H1 (cell line): ENCODE data around the gene UMPS. TPM values are rescaled to one million over a fixed set of nuclear protein-coding genes. Genes with fewer than 3 reads are reported as not detected.

Experiments used
- CTCF ChIA-PET: fragments of 300-600 bp; sonication (Branson Sonifier 250); formaldehyde crosslinking; loops from one replicate; lab custom pipeline; 2021; ENCODE audit not compliant: partially characterized antibody; lab: Charles Lee
- POLR2A ChIA-PET: fragments of 300-600 bp; sonication (Branson Sonifier 250); formaldehyde crosslinking; loops from one replicate; lab custom pipeline; 2021; ENCODE audit warnings: inconsistent platforms; ENCODE audit not compliant: partially characterized antibody; lab: Charles Lee
- DNase-seq, 2 experiments: peaks; one replicate each; pipeline versions ENCODE4 v3.0.0 to v3.0.0-alpha.2; 2010 to 2022; ENCODE audit warnings: low spot score in 2 of 2, low read depth in 1 of 2, mixed read lengths in 1 of 2
- FAIRE-seq: peaks from 2 replicates; lab custom pipeline; 2011; peaks lifted over from hg19 to GRCh38; lab: Jason Lieb, UNC
- H2AFZ ChIP-seq: 2 replicates; pipeline ENCODE4 v1.8.1; 2012; ENCODE audit warnings: low read length, inconsistent platforms
- H2AK5ac ChIP-seq: 2 replicates; pipeline ENCODE4 v1.6.1; 2013; ENCODE audit warnings: low read depth, low read length
- H2BK120ac ChIP-seq: replicated peaks from 2 replicates; pipeline ENCODE3; 2013; ENCODE audit warnings: low read depth, low read length, inconsistent platforms
- H2BK12ac ChIP-seq: 2 replicates; pipeline ENCODE4 v1.6.1; 2013; ENCODE audit warnings: low read depth, low read length
- H2BK15ac ChIP-seq: 2 replicates; pipeline ENCODE4 v1.6.1; 2013; ENCODE audit warnings: low read length
- H2BK20ac ChIP-seq: 2 replicates; pipeline ENCODE4 v1.6.1; 2013; ENCODE audit warnings: low read length
- H2BK5ac ChIP-seq: 2 replicates; pipeline ENCODE4 v1.6.1; 2013; ENCODE audit warnings: low read depth, low read length
- H3K14ac ChIP-seq: 2 replicates; pipeline ENCODE4 v1.6.1; 2013; ENCODE audit warnings: inconsistent platforms; ENCODE audit not compliant: insufficient read length
- H3K18ac ChIP-seq: 2 replicates; pipeline ENCODE4 v1.6.1; 2013; ENCODE audit warnings: low read length; ENCODE audit errors: extremely low read depth
- H3K23ac ChIP-seq: 2 replicates; pipeline ENCODE4 v1.6.1; 2013; ENCODE audit warnings: inconsistent platforms; ENCODE audit not compliant: insufficient read length
- H3K23me2 ChIP-seq: 2 replicates; pipeline ENCODE4 v1.6.1; 2013; ENCODE audit warnings: low read depth, low read length
- H3K27ac ChIP-seq: 2 replicates; pipeline ENCODE4 v1.6.1; 2011; ENCODE audit warnings: low read depth, low read length, inconsistent platforms
- H3K27me3 ChIP-seq, 4 experiments: replicated peaks in 1 of 4; 1 replicate in 1 of 4; 2 replicates in 3 of 4; pipeline versions ENCODE4 v1.6.1 to v1.8.1; 2011 to 2013; ENCODE audit warnings: low read length in 3 of 4, mild to moderate bottlenecking in 3 of 4, inconsistent platforms in 2 of 4, mixed read lengths in 2 of 4, moderate library complexity in 1 of 4; ENCODE audit not compliant: control insufficient read depth in 3 of 4, insufficient read depth in 3 of 4; ENCODE audit errors: extremely low read depth in 1 of 4
- H3K36me3 ChIP-seq, 4 experiments: 2 replicates each; pipeline versions ENCODE4 v1.6.1 to v1.8.1; 2011 to 2013; ENCODE audit warnings: mild to moderate bottlenecking in 4 of 4, low read length in 3 of 4, moderate library complexity in 2 of 4, control low read depth in 1 of 4, inconsistent platforms in 1 of 4; ENCODE audit not compliant: insufficient read depth in 4 of 4, control insufficient read depth in 2 of 4
- H3K4ac ChIP-seq: replicated peaks from 2 replicates; pipeline ENCODE3; 2013; ENCODE audit warnings: low read length, low read depth, mixed read lengths, inconsistent platforms; ENCODE audit not compliant: insufficient read length
- H3K4me1 ChIP-seq, 4 experiments: replicated peaks in 1 of 4; 1 replicate in 1 of 4; 2 replicates in 3 of 4; pipeline versions ENCODE4 v1.6.1 to v1.8.1; 2011 to 2013; ENCODE audit warnings: low read length in 3 of 4, inconsistent platforms in 2 of 4, mixed read lengths in 1 of 4; ENCODE audit not compliant: insufficient read depth in 4 of 4, control insufficient read depth in 3 of 4
- H3K4me2 ChIP-seq, 2 experiments: 2 replicates each; pipeline versions ENCODE4 v1.6.1 to v1.8.1; 2011 to 2013; ENCODE audit warnings: low read depth in 2 of 2, low read length in 2 of 2, control low read depth in 1 of 2, inconsistent platforms in 1 of 2, mild to moderate bottlenecking in 1 of 2; ENCODE audit not compliant: insufficient read depth in 1 of 2
- H3K4me3 ChIP-seq, 4 experiments: fragments of 200-600, 300-600 bp in 1 of 4; sonication (generic), shearing (Covaris generic), sonication (Bioruptor Twin) in 1 of 4; 2 replicates each; pipeline versions ENCODE4 v1.5.1 to v1.8.1; 2011 to 2016; ENCODE audit warnings: low read length in 4 of 4, low read depth in 3 of 4, control low read depth in 2 of 4, inconsistent platforms in 2 of 4, mild to moderate bottlenecking in 2 of 4, mixed read lengths in 1 of 4, moderate library complexity in 1 of 4; ENCODE audit not compliant: insufficient read depth in 2 of 4; ENCODE audit errors: extremely low read depth in 1 of 4
- H3K56ac ChIP-seq: replicated peaks from 2 replicates; pipeline ENCODE3; 2013; ENCODE audit warnings: low read depth, mild to moderate bottlenecking, mixed read lengths, low read length, inconsistent platforms; ENCODE audit not compliant: insufficient read length
- H3K79me1 ChIP-seq: 2 replicates; pipeline ENCODE4 v1.6.1; 2013; ENCODE audit warnings: low read depth, low read length, control low read depth
- H3K79me2 ChIP-seq, 2 experiments: 2 replicates each; pipeline versions ENCODE4 v1.6.1 to v1.8.1; 2012 to 2013; ENCODE audit warnings: low read length in 2 of 2, mild to moderate bottlenecking in 2 of 2, inconsistent platforms in 1 of 2; ENCODE audit not compliant: insufficient read depth in 2 of 2, control insufficient read depth in 1 of 2
- H3K9ac ChIP-seq, 4 experiments: replicated peaks in 1 of 4; 1 replicate in 1 of 4; 2 replicates in 3 of 4; pipeline versions ENCODE4 v1.6.1 to v1.8.1; 2011 to 2013; ENCODE audit warnings: low read depth in 3 of 4, low read length in 3 of 4, control low read depth in 2 of 4, mild to moderate bottlenecking in 2 of 4, moderate library complexity in 2 of 4, inconsistent platforms in 1 of 4; ENCODE audit errors: extremely low read depth in 1 of 4
- H3K9me3 ChIP-seq, 2 experiments: 2 replicates each; pipeline versions ENCODE4 v1.6.1 to v1.8.1; 2012 to 2013; ENCODE audit warnings: mild to moderate bottlenecking in 2 of 2, moderate library complexity in 2 of 2, control low read depth in 1 of 2, inconsistent platforms in 1 of 2, low read depth in 1 of 2, low read length in 1 of 2, mixed read lengths in 1 of 2; ENCODE audit not compliant: insufficient read depth in 2 of 2
- H4K20me1 ChIP-seq, 2 experiments: replicated peaks in 1 of 2; 2 replicates each; pipeline versions ENCODE3 to v1.8.1; 2011 to 2013; ENCODE audit warnings: inconsistent platforms in 2 of 2, low read length in 2 of 2, mild to moderate bottlenecking in 1 of 2; ENCODE audit not compliant: insufficient read depth in 2 of 2, control insufficient read depth in 1 of 2
- H4K5ac ChIP-seq: 2 replicates; pipeline ENCODE4 v1.6.1; 2013; ENCODE audit warnings: low read length, low read depth, mixed read lengths, inconsistent platforms; ENCODE audit not compliant: insufficient read length
- H4K8ac ChIP-seq: 2 replicates; pipeline ENCODE4 v1.8.0; 2013; ENCODE audit warnings: mild to moderate bottlenecking, moderate library complexity, low read length, inconsistent platforms; ENCODE audit not compliant: insufficient read depth; ENCODE audit errors: extremely low read depth
- H4K91ac ChIP-seq: replicated peaks from 2 replicates; pipeline ENCODE3; 2013; ENCODE audit warnings: low read length, mixed read lengths, inconsistent platforms; ENCODE audit not compliant: insufficient read length
- CBX8 ChIP-seq: fragments of 300-800, 300-1000 bp; sonication (generic); IDR thresholded peaks from 2 replicates; pipeline ENCODE4 v1.7.1; 2016; ENCODE audit warnings: low read depth, low read length, borderline replicate concordance
- EZH2 ChIP-seq: fragments of 200-600 bp; sonication (generic); IDR thresholded peaks from 2 replicates; pipeline ENCODE4 v1.7.1; 2012; ENCODE audit warnings: low read depth, mild to moderate bottlenecking, moderate library complexity, low read length, inconsistent platforms; ENCODE audit not compliant: severe bottlenecking
- HDAC6 ChIP-seq: IDR thresholded peaks from one replicate; pipeline ENCODE4 v1.7.1; 2012; ENCODE audit warnings: low read depth, mild to moderate bottlenecking, inconsistent platforms, low read length, moderate library complexity
- JUN ChIP-seq: IDR thresholded peaks from 2 replicates; pipeline ENCODE4 v1.6.1; 2011; ENCODE audit warnings: low read depth, mild to moderate bottlenecking, improper control_type of control experiment, low read length
- PHF8 ChIP-seq: fragments of 200-600 bp; sonication (generic); conservative IDR thresholded peaks from 2 replicates; pipeline ENCODE4 v1.7.1; 2012; ENCODE audit warnings: low read depth, mild to moderate bottlenecking, inconsistent platforms, low read length, moderate library complexity
- SAP30 ChIP-seq: fragments of 300-600 bp; sonication (generic); IDR thresholded peaks from 2 replicates; pipeline ENCODE4 v1.7.1; 2012; ENCODE audit warnings: low read length, moderate library complexity, mild to moderate bottlenecking, inconsistent platforms; ENCODE audit not compliant: insufficient read depth, insufficient replicate concordance
- SP4 ChIP-seq: IDR thresholded peaks from 2 replicates; pipeline ENCODE4 v1.6.1; 2012; ENCODE audit warnings: low read length, inconsistent platforms
- SUZ12 ChIP-seq: fragments of 200-600 bp; sonication (generic); IDR thresholded peaks from 2 replicates; pipeline ENCODE4 v1.6.1; 2012; ENCODE audit warnings: mild to moderate bottlenecking, inconsistent platforms, low read length, moderate library complexity, mixed read lengths
- WGBS, 2 experiments: shearing (Covaris generic) in 1 of 2; methylation state at CpG; one replicate each; pipeline versions ENCODE4 v1.1.6 to v1.1.7; 2013 to 2015; ENCODE audit warnings: low lambda C conversion rate in 2 of 2, mixed read lengths in 2 of 2, inconsistent platforms in 1 of 2, low coverage in 1 of 2, missing lambda C conversion rate in 1 of 2; ENCODE audit not compliant: insufficient replicate concordance in 2 of 2, insufficient coverage in 1 of 2, insufficient read length in 1 of 2; ENCODE audit errors: extremely low coverage in 1 of 2, missing lambda C conversion rate in 1 of 2; 5-methylcytosine and 5-hydroxymethylcytosine counted together
- polyA plus RNA-seq, 7 experiments: library from polyadenylated mRNA; depleted of rRNA in 3 of 7; stranded (reverse) in 5 of 7; unstranded in 2 of 7; fragments of >200 nt in 5 of 7; fragments of 200-250 nt in 2 of 7; gene quantifications; 1 replicate in 5 of 7; 2 replicates in 1 of 7; 4 replicates in 1 of 7; pipeline versions ENCODE4 v1.2.1 to v1.2.3, GENCODE V29; 2011 to 2013; ENCODE audit warnings: missing spikeins in 2 of 7, mixed read lengths in 2 of 7
- total RNA-seq: library from RNA; stranded (reverse); fragmentation: NEBNext Ultra II Directional; extraction: Animal tissue kit (Norgen Biotek cat#: 25700); gene quantifications from 2 replicates; pipeline ENCODE4 v1.2.1, GENCODE V29; 2021

UMPS gene
- total and polyA plus RNA-seq, 2 of the 8 experiments (the other 6 are each of a cell fraction or from before 2014, with no cell fraction given): 32.8 to 59.0 TPM

DNA sequence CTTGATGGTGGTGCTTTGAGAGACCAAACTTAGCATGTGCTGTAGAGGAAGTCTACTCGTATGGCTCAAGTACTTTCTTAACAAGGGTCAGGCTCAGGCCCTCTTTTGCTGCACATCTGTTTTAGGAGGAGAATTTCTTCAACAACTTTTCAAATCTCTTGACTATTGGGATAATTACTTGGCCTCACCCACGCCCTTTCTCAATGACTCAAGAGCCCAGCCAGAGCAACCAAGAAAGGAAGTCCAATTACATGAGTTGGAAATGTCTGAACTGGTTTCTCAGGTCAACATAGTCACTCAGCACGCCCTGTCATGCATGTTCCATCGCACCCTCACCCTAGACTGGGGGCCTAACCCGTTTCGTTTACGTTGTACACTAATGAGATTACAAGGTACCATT is 44.8 kb upstream of the UMPS start:
- Histone ChIP-seq H3K79me2 (no peaks in the 10 kb centered on the region), H4K8ac (no peak overlapping the region), H3K9me3 (no peaks in the 10 kb centered on the region), H3K4me3 (no peak overlapping the region), H3K23ac (no peak overlapping the region), H4K5ac (no peak overlapping the region), H3K4me1 (no peaks in the 10 kb centered on the region), H2BK20ac (no peak overlapping the region), H3K9ac (no peak overlapping the region), H2BK120ac (no peak overlapping the region), H3K79me1 (no peaks in the 10 kb centered on the region), H3K4me2 (no peak overlapping the region), H4K91ac (no peak overlapping the region), H3K4ac (no peak overlapping the region), H3K27ac (no peak overlapping the region), H3K18ac (no peak overlapping the region), H3K27me3 (no peaks in the 10 kb centered on the region; a peak in 1 of 7 replicates), H3K23me2 (no peaks in the 10 kb centered on the region), H3K56ac (no peak overlapping the region), H3K36me3 (no peaks in the 10 kb centered on the region), H2BK5ac (no peak overlapping the region), H3K14ac (no peak overlapping the region), H2AFZ (no peak overlapping the region), H2BK15ac (no peak overlapping the region), H2BK12ac (no peak overlapping the region), H4K20me1 (peaks cover 0 to 1% of the 10 kb centered on the region in 2 experiments), H2AK5ac (no peak overlapping the region)
- ChIA-PET POLR2A (interaction anchor here (1.5 kb wide), 1 partner anchor 51 kb away, joined by 3 read pairs; no protein-coding TSS in a partner anchor), CTCF (interaction anchor here (0.7 to 6.0 kb wide), 10 partner anchors 8 to 217 kb away, joined by 3 to 144 read pairs (median 4); no protein-coding TSS in a partner anchor)
- 84% methylated on average over 7 of the region's 7 CpGs; no CpG with 5 or more reads in 1 of the 2 experiments for WGBS, 2 experiments
- DNase-seq: no peak
- no peak for FAIRE-seq
- no peak for TF ChIP-seq SP4
- no peak for TF ChIP-seq SAP30
- TF ChIP-seq HDAC6: no peak
- TF ChIP-seq CBX8: no peak
- no peak for TF ChIP-seq JUN
- no peak for TF ChIP-seq EZH2
- TF ChIP-seq SUZ12: no peak
- no peak for TF ChIP-seq PHF8
